HepG2 (cell line): ENCODE results near the gene C2orf42. TPM values are rescaled to one million over a fixed set of nuclear protein-coding genes. Genes with fewer than 3 reads are reported as not detected.

ENCODE experiments used
- ASH2L ChIP-seq: fragments of 300-600, 200-600 bp; sonication (generic); IDR thresholded peaks from 2 replicates; pipeline ENCODE4 v1.7.0; 2017; ENCODE audit warnings: low read depth, mild to moderate bottlenecking, moderate library complexity, mixed read lengths, low read length; ENCODE audit not compliant: insufficient read length
- ATF4 ChIP-seq, 2 experiments: fragments of 450-650 bp in 1 of 2; sonication (generic) in 1 of 2; formaldehyde crosslinking; IDR thresholded peaks; 2 replicates each; pipeline versions ENCODE4 v1.5.0 to v1.8.0; 2020 to 2022; ENCODE audit warnings: mild to moderate bottlenecking in 1 of 2, missing genetic modification reagents in 1 of 2
- MAFG ChIP-seq: sonication (generic); formaldehyde crosslinking; IDR thresholded peaks from 2 replicates; pipeline ENCODE4 v1.5.1; 2020; ENCODE audit warnings: mild to moderate bottlenecking, missing genetic modification reagents
- MAFK ChIP-seq, 2 experiments: IDR thresholded peaks in 1 of 2; conservative IDR thresholded peaks in 1 of 2; 2 replicates each; pipeline ENCODE4 v1.6.1; 2011; ENCODE audit warnings: improper control_type of control experiment in 2 of 2, low read length in 2 of 2
- PAWR ChIP-seq: sonication (generic); formaldehyde crosslinking; IDR thresholded peaks from 2 replicates; pipeline ENCODE4 v1.4.0; 2020; ENCODE audit warnings: missing genetic modification reagents, mild to moderate bottlenecking, borderline replicate concordance
- POGK ChIP-seq: sonication (generic); formaldehyde crosslinking; conservative IDR thresholded peaks from 2 replicates; pipeline ENCODE4 v1.8.0; 2022; ENCODE audit warnings: mild to moderate bottlenecking, moderate library complexity, missing genetic modification reagents
- PRPF4 ChIP-seq: fragments of 200-400 bp; formaldehyde crosslinking; IDR thresholded peaks from 2 replicates; pipeline ENCODE4 v1.6.1; 2016; ENCODE audit warnings: low read length, low read depth; ENCODE audit not compliant: poor library complexity, severe bottlenecking
- REPIN1 ChIP-seq: sonication (generic); formaldehyde crosslinking; IDR thresholded peaks from 2 replicates; pipeline ENCODE4 v1.8.0; 2022; ENCODE audit warnings: missing genetic modification reagents, low read depth, mild to moderate bottlenecking, borderline replicate concordance
- ZNF205 ChIP-seq: IDR thresholded peaks from 2 replicates; pipeline ENCODE4 v1.6.1; 2018; ENCODE audit warnings: missing biosample characterization, missing genetic modification reagents
- ZNF879 ChIP-seq: sonication (generic); formaldehyde crosslinking; IDR thresholded peaks from 2 replicates; pipeline ENCODE4 v1.8.1; 2023; ENCODE audit warnings: missing genetic modification reagents
- polyA plus RNA-seq, 8 experiments: library from polyadenylated mRNA; depleted of rRNA in 3 of 8; stranded (reverse) in 7 of 8; unstranded in 1 of 8; fragments of >200 nt; fragmentation: Illumina TruSeq in 4 of 8; extraction: Trizol in 4 of 8; gene quantifications; 2 replicates each; pipeline versions ENCODE4 v1.2.1 to v1.2.3, GENCODE V29; 2011 to 2016; ENCODE audit warnings: low read depth in 4 of 8, missing spikeins in 1 of 8, mixed read lengths in 1 of 8; ENCODE audit not compliant: insufficient read depth in 1 of 8
- total RNA-seq, 5 experiments: library from RNA; depleted of rRNA; stranded (reverse); fragments of >200 nt; fragmentation: Illumina TruSeq; extraction: Trizol; gene quantifications; 2 replicates each; pipeline ENCODE4 v1.2.3, GENCODE V29; 2016; ENCODE audit warnings: low read depth in 1 of 5
- TF ChIP-seq, protein P1 (sequence below): sonication (generic); formaldehyde crosslinking; IDR thresholded peaks from 2 replicates; pipeline ENCODE4 v1.4.0; 2020; ENCODE audit warnings: low read depth, missing genetic modification reagents
- TF ChIP-seq, protein P2 (sequence below): IDR thresholded peaks from 2 replicates; pipeline ENCODE4 v1.6.1; 2016; ENCODE audit warnings: low read depth
- TF ChIP-seq, protein P3 (sequence below): sonication (generic); formaldehyde crosslinking; IDR thresholded peaks from 2 replicates; pipeline ENCODE4 v1.9.0; 2021; ENCODE audit warnings: missing genetic modification reagents, borderline replicate concordance

C2orf42 gene
- total and polyA plus RNA-seq, 2 of the 13 experiments (the other 11 are each of a cell fraction or from before 2014, with no cell fraction given): 9.3 to 9.9 TPM

DNA sequence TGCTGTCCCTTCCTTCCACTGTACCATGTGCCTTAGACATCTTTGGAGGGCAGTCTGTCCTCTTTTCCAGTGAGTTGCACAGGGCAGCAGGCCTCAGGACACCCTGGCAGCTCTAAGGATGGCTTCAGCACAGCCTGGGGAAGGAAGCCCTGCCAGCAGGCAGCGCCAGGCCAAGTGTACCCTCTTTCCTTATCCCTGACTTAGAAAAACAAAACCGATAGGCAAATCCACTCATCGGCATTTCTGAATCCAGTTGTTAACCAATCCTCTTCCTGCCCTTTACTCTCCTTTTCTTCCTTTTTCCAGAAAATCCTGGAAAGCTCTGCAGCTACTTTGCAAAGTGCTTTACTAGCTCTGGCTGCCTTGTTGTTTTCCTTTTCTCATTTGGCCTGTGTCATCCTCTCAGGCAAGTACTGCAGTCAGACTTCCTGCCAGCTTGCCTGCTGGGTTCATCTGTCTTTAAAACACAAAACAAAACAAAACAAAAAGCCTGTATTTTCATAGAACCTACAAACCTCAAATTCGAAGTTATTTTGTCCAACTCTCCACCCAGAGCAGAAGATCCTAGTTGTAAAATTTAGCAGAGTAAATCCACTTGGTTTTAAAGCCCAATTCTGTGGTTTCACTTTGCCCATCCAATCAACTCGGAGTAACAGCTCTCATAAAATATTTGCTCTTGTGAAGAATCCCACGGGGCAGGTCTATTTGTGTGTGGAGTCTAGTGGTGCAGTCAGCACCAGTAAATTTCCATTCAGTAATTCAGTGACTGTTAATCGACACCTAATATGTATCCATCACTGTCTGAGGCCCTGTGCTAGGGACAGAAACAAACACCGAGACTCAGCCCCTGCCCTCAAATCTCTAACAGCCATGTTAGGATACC is 58.3 kb downstream of the C2orf42 start (continued):
- no peak for TF ChIP-seq MAFG (CRISPR knock-in tag)
- TF ChIP-seq PRPF4: no peak
- no peak for TF ChIP-seq POGK
- TF ChIP-seq ATF4 (CRISPR knock-in tag; IDR thresholded peaks at IDR 0.05): no peak
- TF ChIP-seq, protein P1, sequence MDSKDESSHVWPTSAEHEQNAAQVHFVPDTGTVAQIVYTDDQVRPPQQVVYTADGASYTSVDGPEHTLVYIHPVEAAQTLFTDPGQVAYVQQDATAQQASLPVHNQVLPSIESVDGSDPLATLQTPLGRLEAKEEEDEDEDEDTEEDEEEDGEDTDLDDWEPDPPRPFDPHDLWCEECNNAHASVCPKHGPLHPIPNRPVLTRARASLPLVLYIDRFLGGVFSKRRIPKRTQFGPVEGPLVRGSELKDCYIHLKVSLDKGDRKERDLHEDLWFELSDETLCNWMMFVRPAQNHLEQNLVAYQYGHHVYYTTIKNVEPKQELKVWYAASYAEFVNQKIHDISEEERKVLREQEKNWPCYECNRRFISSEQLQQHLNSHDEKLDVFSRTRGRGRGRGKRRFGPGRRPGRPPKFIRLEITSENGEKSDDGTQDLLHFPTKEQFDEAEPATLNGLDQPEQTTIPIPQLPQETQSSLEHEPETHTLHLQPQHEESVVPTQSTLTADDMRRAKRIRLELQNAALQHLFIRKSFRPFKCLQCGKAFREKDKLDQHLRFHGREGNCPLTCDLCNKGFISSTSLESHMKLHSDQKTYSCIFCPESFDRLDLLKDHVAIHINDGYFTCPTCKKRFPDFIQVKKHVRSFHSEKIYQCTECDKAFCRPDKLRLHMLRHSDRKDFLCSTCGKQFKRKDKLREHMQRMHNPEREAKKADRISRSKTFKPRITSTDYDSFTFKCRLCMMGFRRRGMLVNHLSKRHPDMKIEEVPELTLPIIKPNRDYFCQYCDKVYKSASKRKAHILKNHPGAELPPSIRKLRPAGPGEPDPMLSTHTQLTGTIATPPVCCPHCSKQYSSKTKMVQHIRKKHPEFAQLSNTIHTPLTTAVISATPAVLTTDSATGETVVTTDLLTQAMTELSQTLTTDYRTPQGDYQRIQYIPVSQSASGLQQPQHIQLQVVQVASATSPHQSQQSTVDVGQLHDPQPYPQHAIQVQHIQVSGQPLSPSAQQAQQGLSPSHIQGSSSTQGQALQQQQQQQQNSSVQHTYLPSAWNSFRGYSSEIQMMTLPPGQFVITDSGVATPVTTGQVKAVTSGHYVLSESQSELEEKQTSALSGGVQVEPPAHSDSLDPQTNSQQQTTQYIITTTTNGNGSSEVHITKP: no peak
- peak in 1 of 2 experiments; percentile 14; a peak in 1 of 4 replicates for TF ChIP-seq MAFK (conservative IDR thresholded peaks at IDR 0.05 in 1 of 2, IDR thresholded peaks at IDR 0.05 in 1 of 2; ENCODE audit: low read length in 2 of 2)
- TF ChIP-seq REPIN1 (CRISPR knock-in tag): no peak; the same call in none of the 2 replicates
- peak; percentile 45; the same call in 1 of the 2 replicates for TF ChIP-seq ZNF205 (CRISPR knock-in tag)
- no peak for TF ChIP-seq ZNF879
- no peak for TF ChIP-seq PAWR (CRISPR knock-in tag)
- TF ChIP-seq ASH2L: peak; percentile 68
- TF ChIP-seq, protein P2, sequence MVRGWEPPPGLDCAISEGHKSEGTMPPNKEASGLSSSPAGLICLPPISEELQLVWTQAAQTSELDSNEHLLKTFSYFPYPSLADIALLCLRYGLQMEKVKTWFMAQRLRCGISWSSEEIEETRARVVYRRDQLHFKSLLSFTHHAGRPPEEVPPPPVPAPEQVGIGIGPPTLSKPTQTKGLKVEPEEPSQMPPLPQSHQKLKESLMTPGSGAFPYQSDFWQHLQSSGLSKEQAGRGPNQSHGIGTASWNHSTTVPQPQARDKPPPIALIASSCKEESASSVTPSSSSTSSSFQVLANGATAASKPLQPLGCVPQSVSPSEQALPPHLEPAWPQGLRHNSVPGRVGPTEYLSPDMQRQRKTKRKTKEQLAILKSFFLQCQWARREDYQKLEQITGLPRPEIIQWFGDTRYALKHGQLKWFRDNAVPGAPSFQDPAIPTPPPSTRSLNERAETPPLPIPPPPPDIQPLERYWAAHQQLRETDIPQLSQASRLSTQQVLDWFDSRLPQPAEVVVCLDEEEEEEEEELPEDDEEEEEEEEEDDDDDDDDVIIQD (CRISPR knock-in tag): no peak
- TF ChIP-seq, protein P3, sequence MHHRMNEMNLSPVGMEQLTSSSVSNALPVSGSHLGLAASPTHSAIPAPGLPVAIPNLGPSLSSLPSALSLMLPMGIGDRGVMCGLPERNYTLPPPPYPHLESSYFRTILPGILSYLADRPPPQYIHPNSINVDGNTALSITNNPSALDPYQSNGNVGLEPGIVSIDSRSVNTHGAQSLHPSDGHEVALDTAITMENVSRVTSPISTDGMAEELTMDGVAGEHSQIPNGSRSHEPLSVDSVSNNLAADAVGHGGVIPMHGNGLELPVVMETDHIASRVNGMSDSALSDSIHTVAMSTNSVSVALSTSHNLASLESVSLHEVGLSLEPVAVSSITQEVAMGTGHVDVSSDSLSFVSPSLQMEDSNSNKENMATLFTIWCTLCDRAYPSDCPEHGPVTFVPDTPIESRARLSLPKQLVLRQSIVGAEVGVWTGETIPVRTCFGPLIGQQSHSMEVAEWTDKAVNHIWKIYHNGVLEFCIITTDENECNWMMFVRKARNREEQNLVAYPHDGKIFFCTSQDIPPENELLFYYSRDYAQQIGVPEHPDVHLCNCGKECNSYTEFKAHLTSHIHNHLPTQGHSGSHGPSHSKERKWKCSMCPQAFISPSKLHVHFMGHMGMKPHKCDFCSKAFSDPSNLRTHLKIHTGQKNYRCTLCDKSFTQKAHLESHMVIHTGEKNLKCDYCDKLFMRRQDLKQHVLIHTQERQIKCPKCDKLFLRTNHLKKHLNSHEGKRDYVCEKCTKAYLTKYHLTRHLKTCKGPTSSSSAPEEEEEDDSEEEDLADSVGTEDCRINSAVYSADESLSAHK (CRISPR knock-in tag): no peak
